H9 (cell line): ENCODE data around the gene TBPL1. TPM values are rescaled to one million over a fixed set of nuclear protein-coding genes. Genes with fewer than 3 reads are reported as not detected.

Experiments used
- DNase-seq: peaks from one replicate; pipeline ENCODE4 v3.0.0-alpha.2; 2017
- H2AFZ ChIP-seq: one replicate; pipeline ENCODE4 v1.6.1; 2013; ENCODE audit warnings: mild to moderate bottlenecking, low read length, control low read depth, moderate library complexity
- H2AK5ac ChIP-seq: 2 replicates; pipeline ENCODE4 v1.6.1; 2013; ENCODE audit warnings: low read length, control low read depth, mixed read lengths; ENCODE audit not compliant: insufficient read length
- H2BK120ac ChIP-seq: one replicate; pipeline ENCODE4 v1.6.1; 2013; ENCODE audit warnings: low read depth, mild to moderate bottlenecking, low read length, control low read depth, inconsistent platforms; ENCODE audit not compliant: poor library complexity, severe bottlenecking
- H2BK12ac ChIP-seq: 2 replicates; pipeline ENCODE4 v1.6.1; 2013; ENCODE audit warnings: low read length, control low read depth, mixed read lengths, low read depth; ENCODE audit not compliant: insufficient read length
- H2BK15ac ChIP-seq: 2 replicates; pipeline ENCODE4 v1.6.1; 2013; ENCODE audit warnings: low read depth, low read length, control low read depth
- H2BK20ac ChIP-seq: one replicate; pipeline ENCODE4 v1.6.1; 2013; ENCODE audit warnings: low read depth, mild to moderate bottlenecking, low read length, control low read depth, inconsistent platforms; ENCODE audit not compliant: poor library complexity, severe bottlenecking
- H2BK5ac ChIP-seq: 2 replicates; pipeline ENCODE4 v1.6.1; 2013; ENCODE audit warnings: low read length, control low read depth, mixed read lengths; ENCODE audit not compliant: insufficient read length
- H3K14ac ChIP-seq: 2 replicates; pipeline ENCODE4 v1.6.1; 2013; ENCODE audit warnings: low read length, control low read depth; ENCODE audit not compliant: insufficient read depth
- H3K18ac ChIP-seq: 2 replicates; pipeline ENCODE4 v1.6.1; 2013; ENCODE audit warnings: low read depth, mild to moderate bottlenecking, mixed read lengths, low read length, control low read depth; ENCODE audit not compliant: insufficient read length
- H3K23ac ChIP-seq: 2 replicates; pipeline ENCODE4 v1.6.1; 2013; ENCODE audit warnings: low read length, control low read depth, mixed read lengths, low read depth; ENCODE audit not compliant: insufficient read length
- H3K23me2 ChIP-seq: 2 replicates; pipeline ENCODE4 v1.6.1; 2013; ENCODE audit warnings: low read depth, mild to moderate bottlenecking, mixed read lengths, low read length, control low read depth; ENCODE audit not compliant: insufficient read length, poor library complexity, severe bottlenecking
- H3K27ac ChIP-seq: 2 replicates; pipeline ENCODE4 v1.5.1; 2013; ENCODE audit warnings: low read length, control low read depth, mixed read lengths, low read depth; ENCODE audit not compliant: insufficient read length
- H3K27me3 ChIP-seq: 2 replicates; pipeline ENCODE4 v1.6.1; 2013; ENCODE audit warnings: low read length, control low read depth, inconsistent platforms; ENCODE audit not compliant: insufficient read depth
- H3K4ac ChIP-seq: 2 replicates; pipeline ENCODE4 v1.6.1; 2013; ENCODE audit warnings: low read depth, mild to moderate bottlenecking, control low read depth, inconsistent platforms, low read length, moderate library complexity
- H3K4me1 ChIP-seq: 2 replicates; pipeline ENCODE4 v1.6.1; 2013; ENCODE audit warnings: low read length, control low read depth, inconsistent platforms; ENCODE audit not compliant: insufficient read depth
- H3K4me2 ChIP-seq: 2 replicates; pipeline ENCODE4 v1.6.1; 2013; ENCODE audit warnings: low read length, control low read depth, mixed read lengths; ENCODE audit not compliant: insufficient read length, insufficient read depth
- H3K56ac ChIP-seq: 2 replicates; pipeline ENCODE4 v1.6.1; 2013; ENCODE audit warnings: low read depth, mild to moderate bottlenecking, mixed read lengths, low read length, control low read depth; ENCODE audit not compliant: insufficient read length
- H3K79me1 ChIP-seq: 2 replicates; pipeline ENCODE4 v1.6.1; 2013; ENCODE audit warnings: low read depth, mild to moderate bottlenecking, moderate library complexity, low read length, control low read depth, inconsistent platforms; ENCODE audit not compliant: insufficient read depth, poor library complexity, severe bottlenecking
- H3K79me2 ChIP-seq: 2 replicates; pipeline ENCODE4 v1.6.1; 2013; ENCODE audit warnings: low read length, control low read depth, inconsistent platforms; ENCODE audit not compliant: insufficient read depth
- H3K9ac ChIP-seq: 2 replicates; pipeline ENCODE4 v1.6.1; 2013; ENCODE audit warnings: low read length, control low read depth, mixed read lengths; ENCODE audit not compliant: insufficient read length; ENCODE audit errors: extremely low read depth
- H3K9me3 ChIP-seq: one replicate; pipeline ENCODE4 v1.6.1; 2013; ENCODE audit warnings: low read depth, low read length, inconsistent platforms; ENCODE audit not compliant: control insufficient read depth
- H3T11ph ChIP-seq: one replicate; pipeline ENCODE4 v1.6.1; 2013; ENCODE audit warnings: mild to moderate bottlenecking, low read length, control low read depth, inconsistent platforms
- H4K20me1 ChIP-seq: one replicate; pipeline ENCODE4 v1.6.1; 2013; ENCODE audit not compliant: control insufficient read depth, insufficient read length, insufficient read depth
- H4K5ac ChIP-seq: 2 replicates; pipeline ENCODE4 v1.6.1; 2013; ENCODE audit warnings: low read depth, mild to moderate bottlenecking, mixed read lengths, low read length, control low read depth; ENCODE audit not compliant: insufficient read length
- H4K8ac ChIP-seq: replicated peaks from 2 replicates; pipeline ENCODE4 v1.6.1; 2013; ENCODE audit warnings: low read length, control low read depth, mixed read lengths, low read depth; ENCODE audit not compliant: insufficient read length
- H4K91ac ChIP-seq: 2 replicates; pipeline ENCODE4 v1.6.1; 2013; ENCODE audit warnings: low read depth, mild to moderate bottlenecking, moderate library complexity, mixed read lengths, low read length, control low read depth; ENCODE audit not compliant: insufficient read length
- H3K27ac Mint-ChIP-seq, 3 experiments: 2 replicates in 2 of 3; 3 replicates in 1 of 3; pipeline ENCODE4 v1.8.0; 2020 to 2021; ENCODE audit warnings: mixed read lengths in 3 of 3, mild to moderate bottlenecking in 1 of 3, moderate library complexity in 1 of 3
- H3K27me3 Mint-ChIP-seq: 2 replicates; pipeline ENCODE4 v1.8.0; 2021; ENCODE audit warnings: low read depth, mild to moderate bottlenecking, moderate library complexity, mixed read lengths
- H3K36me3 Mint-ChIP-seq, 3 experiments: 2 replicates in 2 of 3; 3 replicates in 1 of 3; pipeline ENCODE4 v1.8.0; 2020 to 2021; ENCODE audit warnings: low read depth in 3 of 3, mixed read lengths in 3 of 3; ENCODE audit not compliant: insufficient read depth in 1 of 3
- H3K4me1 Mint-ChIP-seq, 2 experiments: 2 replicates each; pipeline ENCODE4 v1.8.0; 2020; ENCODE audit warnings: mixed read lengths in 2 of 2
- H3K4me3 Mint-ChIP-seq, 2 experiments: 2 replicates in 1 of 2; 3 replicates in 1 of 2; pipeline ENCODE4 v1.8.0; 2020 to 2021; ENCODE audit warnings: mild to moderate bottlenecking in 2 of 2, mixed read lengths in 2 of 2, moderate library complexity in 1 of 2
- H3K9me3 Mint-ChIP-seq, 2 experiments: 2 replicates in 1 of 2; 3 replicates in 1 of 2; pipeline ENCODE4 v1.8.0; 2020; ENCODE audit warnings: mild to moderate bottlenecking in 2 of 2, mixed read lengths in 2 of 2, moderate library complexity in 1 of 2
- CTCF ChIP-seq: fragments of 200-600 bp; sonication (generic); conservative IDR thresholded peaks from 3 replicates; pipeline ENCODE4 v1.8.0; 2021; ENCODE audit warnings: antibody characterized with exemption, mild to moderate bottlenecking
- WGBS: extraction: QIAGEN DNeasy Blood & Tissue Kit; methylation state at CpG from one replicate; pipeline ENCODE4 v1.1.7; 2013; ENCODE audit warnings: missing lambda C conversion rate, low lambda C conversion rate, mixed read lengths; ENCODE audit not compliant: insufficient read length; ENCODE audit errors: extremely low coverage; 5-methylcytosine and 5-hydroxymethylcytosine counted together
- total RNA-seq: library from RNA; stranded (reverse); gene quantifications from 2 replicates; pipeline ENCODE4 v1.2.1, GENCODE V29; 2021

The TBPL1 gene
- total RNA-seq, 1 experiment from 2014 or later: 49.7 TPM

- H3K9me3 Mint-ChIP-seq: no peaks in the 10 kb centered on the region
Measured at GRCh38 chr6:134020071-134020470, 67.0 kb downstream of the TBPL1 start.

More at GRCh38 chr6:134020071-134020470, 67.0 kb downstream of the TBPL1 start:
- Histone ChIP-seq H4K91ac (no peak overlapping the region), H2BK5ac (no peak overlapping the region), H3K4me1 (peaks cover 1% of the 10 kb centered on the region; the same call in 1 of the 2 replicates), H4K5ac (no peak overlapping the region), H3K79me1 (no peaks in the 10 kb centered on the region), H2AK5ac (no peak overlapping the region), H3T11ph (no peak overlapping the region), H2BK15ac (no peak overlapping the region), H2AFZ (no peak overlapping the region), H2BK12ac (no peak overlapping the region), H3K27ac (no peak overlapping the region), H3K9ac (no peak overlapping the region), H3K14ac (no peak overlapping the region), H3K79me2 (no peaks in the 10 kb centered on the region), H3K23me2 (no peaks in the 10 kb centered on the region), H2BK120ac (no peak overlapping the region), H3K56ac (no peak overlapping the region), H4K20me1 (no peaks in the 10 kb centered on the region), H4K8ac (no peak overlapping the region), H3K23ac (no peak overlapping the region), H3K18ac (no peak overlapping the region), H3K9me3 (no peaks in the 10 kb centered on the region), H3K4me2 (no peak overlapping the region), H2BK20ac (no peak overlapping the region), H3K4ac (no peak overlapping the region), H3K27me3 (no peaks in the 10 kb centered on the region)
- Mint-ChIP-seq H3K27ac (no peak overlapping the region), H3K4me3 (no peak overlapping the region), H3K4me1 (peaks cover 0 to 5% of the 10 kb centered on the region in 2 experiments; a peak in 2 of 4 replicates), H3K27me3 (no peaks in the 10 kb centered on the region), H3K36me3 (0 out of 7 replicates have a peak, but pooled peaks cover 0 to 2% (median 0%) of the 10 kb centered on the region in 3 experiments)
- no CpG with 5 or more reads among the region's 1 CpG for WGBS
- DNase-seq: no peak
- no peak for TF ChIP-seq CTCF
